B cell (primary cell): Measurements from ENCODE around the gene BIRC2. TPM values are rescaled to one million over a fixed set of nuclear protein-coding genes. Genes with fewer than 3 reads are reported as not detected.

Experiments
- ATAC-seq: fragments of 200-7000 bp; cut with Tn5 transposase; one replicate; pipeline ENCODE4 v1.10.0; 2021; ENCODE audit warnings: low read depth, mild to moderate bottlenecking, moderate number of reproducible peaks, moderate library complexity
- CTCF ChIA-PET: fragments of 350-600 bp; sonication (Branson Sonifier 250); formaldehyde crosslinking; loops from one replicate; lab custom pipeline; 2021; ENCODE audit warnings: antibody characterized with exemption, inconsistent platforms; lab: Charles Lee
- POLR2A ChIA-PET: fragments of 350-600 bp; sonication (Branson Sonifier 250); formaldehyde crosslinking; loops from one replicate; lab custom pipeline; 2021; ENCODE audit warnings: antibody characterized with exemption; lab: Charles Lee
- DNase-seq: peaks from one replicate; pipeline ENCODE4 v3.0.0; 2013
- H2AFZ ChIP-seq: 2 replicates; pipeline ENCODE4 v1.6.1; 2012; ENCODE audit warnings: mild to moderate bottlenecking, low read depth, low read length; ENCODE audit not compliant: insufficient read depth, poor library complexity, severe bottlenecking
- H3K27ac ChIP-seq, 2 donors: 1 replicate in 1 of 2; 2 replicates in 1 of 2; pipeline ENCODE4 v1.5.1; 2012 to 2013; ENCODE audit warnings: low read length in 2 of 2, mild to moderate bottlenecking in 2 of 2, moderate library complexity in 1 of 2
- H3K27me3 ChIP-seq, 4 experiments: fragments of 200-600 bp in 1 of 4; sonication (generic) in 1 of 4; replicated peaks in 1 of 4; 1 replicate in 2 of 4; 2 replicates in 2 of 4; pipeline versions ENCODE4 v1.6.1 to v1.7.0; 2013 to 2016; ENCODE audit warnings: low read length in 3 of 4, mild to moderate bottlenecking in 2 of 4, mixed read lengths in 1 of 4, moderate library complexity in 1 of 4; ENCODE audit not compliant: insufficient read depth in 4 of 4, control insufficient read depth in 3 of 4; ENCODE audit errors: control extremely low read depth in 1 of 4
- H3K36me3 ChIP-seq, 2 experiments: replicated peaks in 1 of 2; 1 replicate in 1 of 2; 2 replicates in 1 of 2; pipeline versions ENCODE4 v1.6.1 to v1.7.1; 2013; ENCODE audit warnings: low read length in 1 of 2; ENCODE audit not compliant: insufficient read depth in 2 of 2, control insufficient read depth in 1 of 2; ENCODE audit errors: control extremely low read depth in 1 of 2, extremely low read depth in 1 of 2
- H3K4me1 ChIP-seq, 2 donors: fragments of 200-600 bp in 1 of 2; sonication (generic) in 1 of 2; 1 replicate in 1 of 2; 2 replicates in 1 of 2; pipeline versions ENCODE4 v1.5.1 to v1.6.1; 2013 to 2017; ENCODE audit warnings: low read length in 2 of 2; ENCODE audit not compliant: control insufficient read depth in 2 of 2, insufficient read depth in 2 of 2
- H3K4me2 ChIP-seq: replicated peaks from 2 replicates; pipeline ENCODE3; 2012; ENCODE audit warnings: mild to moderate bottlenecking, low read depth, low read length; ENCODE audit not compliant: poor library complexity, severe bottlenecking
- H3K4me3 ChIP-seq, 5 experiments: fragments of 200-600 bp in 1 of 5; sonication (generic) in 1 of 5; 1 replicate in 3 of 5; 2 replicates in 2 of 5; pipeline versions ENCODE4 v1.5.1 to v1.7.0; 2011 to 2016; ENCODE audit warnings: low read length in 4 of 5, mild to moderate bottlenecking in 4 of 5, low read depth in 2 of 5, control low read depth in 1 of 5, moderate library complexity in 1 of 5; ENCODE audit not compliant: insufficient read depth in 1 of 5; ENCODE audit errors: control extremely low read depth in 1 of 5, extremely low read depth in 1 of 5
- H3K79me2 ChIP-seq: fragments of 200-600 bp; sonication (generic); one replicate; pipeline ENCODE4 v1.6.0; 2016; ENCODE audit warnings: low read length; ENCODE audit not compliant: control insufficient read depth, insufficient read depth
- H3K9ac ChIP-seq: fragments of 200-600 bp; sonication (generic); 2 replicates; pipeline ENCODE4 v1.6.1; 2017; ENCODE audit warnings: mild to moderate bottlenecking, low read length, moderate library complexity
- H3K9me3 ChIP-seq, 3 donors: one replicate each; pipeline versions ENCODE4 v1.6.1 to v1.7.1; 2013; ENCODE audit warnings: low read length in 2 of 3; ENCODE audit not compliant: control insufficient read depth in 2 of 3, insufficient read depth in 1 of 3; ENCODE audit errors: control extremely low read depth in 1 of 3
- H4K20me1 ChIP-seq: 2 replicates; pipeline ENCODE4 v1.6.0; 2012; ENCODE audit warnings: mild to moderate bottlenecking, low read length; ENCODE audit not compliant: insufficient read depth, control insufficient read depth, poor library complexity, severe bottlenecking
- H3K27ac Mint-ChIP-seq: one replicate; pipeline ENCODE4 v1.8.0; 2021; ENCODE audit warnings: mixed read lengths
- H3K27me3 Mint-ChIP-seq: one replicate; pipeline ENCODE4 v1.8.0; 2021; ENCODE audit warnings: mixed read lengths
- H3K4me1 Mint-ChIP-seq: one replicate; pipeline ENCODE4 v1.8.0; 2021; ENCODE audit warnings: mixed read lengths
- H3K4me3 Mint-ChIP-seq: one replicate; pipeline ENCODE4 v1.8.0; 2021; ENCODE audit warnings: mixed read lengths
- H3K9me3 Mint-ChIP-seq: one replicate; pipeline ENCODE4 v1.8.0; 2022; ENCODE audit warnings: mixed read lengths; ENCODE audit not compliant: insufficient read depth
- EZH2 ChIP-seq: IDR thresholded peaks from 2 replicates; pipeline ENCODE4 v1.6.1; 2012; ENCODE audit warnings: borderline replicate concordance, low read depth, mild to moderate bottlenecking, moderate library complexity, low read length; ENCODE audit not compliant: insufficient read depth, poor library complexity, severe bottlenecking
- WGBS: methylation state at CpG from one replicate; pipeline ENCODE4 v1.1.5; 2013; ENCODE audit warnings: missing lambda C conversion rate; ENCODE audit not compliant: insufficient coverage; 5-methylcytosine and 5-hydroxymethylcytosine counted together
- intact Hi-C: fragments of 100-400 bp; cut with micrococcal nuclease; formaldehyde crosslinking; loops from one replicate; pipeline ENCODE4 v1.10.0; 2022
- polyA plus RNA-seq: library from polyadenylated mRNA; depleted of rRNA; stranded (reverse); fragments of >200 nt; gene quantifications from 2 replicates; pipeline ENCODE4 v1.2.3, GENCODE V29; 2012
- total RNA-seq, 2 donors: library from RNA; stranded (reverse); fragments of 120-200 nt in 1 of 2; gene quantifications; 1 replicate in 1 of 2; 2 replicates in 1 of 2; pipeline versions ENCODE4 v1.2.3 to v1.2.4, GENCODE V29; 2013 to 2022
- TF ChIP-seq, protein P1 (sequence below): fragments of 200-600 bp; IDR thresholded peaks from one replicate; pipeline ENCODE4 v1.8.0; 2022; ENCODE audit warnings: antibody characterized with exemption, mild to moderate bottlenecking

The BIRC2 gene
- total and polyA plus RNA-seq, 2 donors (not counting 1 experiment from before 2014, with no cell fraction given) = 20.1 to 51.0 TPM

DNA sequence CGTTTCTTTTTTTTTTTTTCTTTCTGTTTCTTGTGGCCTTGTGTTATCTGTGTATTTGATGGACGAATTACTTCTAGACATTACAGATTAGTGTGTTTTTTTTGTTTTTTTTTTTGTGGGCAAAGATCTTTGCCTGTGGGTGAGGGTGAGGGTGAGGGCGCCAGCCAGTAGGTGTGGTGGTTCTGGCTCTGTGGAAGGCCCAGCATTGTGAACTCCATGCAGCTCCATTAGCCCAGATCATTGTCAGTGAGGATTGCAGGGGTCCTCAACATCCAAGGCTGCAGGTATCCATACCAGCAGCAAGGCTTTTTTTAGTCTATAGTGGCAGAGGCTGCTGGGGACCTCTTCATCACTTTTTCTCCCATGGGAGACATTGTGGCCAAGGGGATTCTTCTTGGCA lies 13.7 kb downstream of the BIRC2 start:
- intact Hi-C loops = no loop called here
- CTCF ChIA-PET = interaction anchor here (0.6 to 1.8 kb wide), 6 partner anchors 12 to 253 kb away, joined by 3 to 5 read pairs (median 4); no protein-coding TSS in a partner anchor
- Histone ChIP-seq H2AFZ (no peak overlapping the region), H3K4me2 (no peak overlapping the region), H3K27ac (no peak overlapping the region), H3K36me3 (peaks cover 0 to 41% of the 10 kb centered on the region in 2 experiments), H3K9ac (no peak overlapping the region), H3K27me3 (no peaks in the 10 kb centered on the region), H3K4me3 (no peak overlapping the region), H3K9me3 (peaks cover 0 to 9% (median 1%) of the 10 kb centered on the region in 3 donors), H4K20me1 (peaks cover 24% of the 10 kb centered on the region), H3K4me1 (peaks cover 11 to 13% of the 10 kb centered on the region in 2 donors), H3K79me2 (peaks cover 52% of the 10 kb centered on the region)
- TF ChIP-seq EZH2 = no peak
- TF ChIP-seq, protein P1, sequence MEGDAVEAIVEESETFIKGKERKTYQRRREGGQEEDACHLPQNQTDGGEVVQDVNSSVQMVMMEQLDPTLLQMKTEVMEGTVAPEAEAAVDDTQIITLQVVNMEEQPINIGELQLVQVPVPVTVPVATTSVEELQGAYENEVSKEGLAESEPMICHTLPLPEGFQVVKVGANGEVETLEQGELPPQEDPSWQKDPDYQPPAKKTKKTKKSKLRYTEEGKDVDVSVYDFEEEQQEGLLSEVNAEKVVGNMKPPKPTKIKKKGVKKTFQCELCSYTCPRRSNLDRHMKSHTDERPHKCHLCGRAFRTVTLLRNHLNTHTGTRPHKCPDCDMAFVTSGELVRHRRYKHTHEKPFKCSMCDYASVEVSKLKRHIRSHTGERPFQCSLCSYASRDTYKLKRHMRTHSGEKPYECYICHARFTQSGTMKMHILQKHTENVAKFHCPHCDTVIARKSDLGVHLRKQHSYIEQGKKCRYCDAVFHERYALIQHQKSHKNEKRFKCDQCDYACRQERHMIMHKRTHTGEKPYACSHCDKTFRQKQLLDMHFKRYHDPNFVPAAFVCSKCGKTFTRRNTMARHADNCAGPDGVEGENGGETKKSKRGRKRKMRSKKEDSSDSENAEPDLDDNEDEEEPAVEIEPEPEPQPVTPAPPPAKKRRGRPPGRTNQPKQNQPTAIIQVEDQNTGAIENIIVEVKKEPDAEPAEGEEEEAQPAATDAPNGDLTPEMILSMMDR = no peak
- POLR2A ChIA-PET = no interaction called here
- no peak overlapping the region for H3K27ac Mint-ChIP-seq
- no peaks in the 10 kb centered on the region for H3K27me3 Mint-ChIP-seq
- H3K4me1 Mint-ChIP-seq = peaks cover 21% of the 10 kb centered on the region
- no peak overlapping the region for H3K4me3 Mint-ChIP-seq
- no peak for DNase-seq
- WGBS = no CpG with 5 or more reads among the region's 3 CpGs
- ATAC-seq = no peak
- H3K9me3 Mint-ChIP-seq = peaks cover 3% of the 10 kb centered on the region
